BJ (cell line): ENCODE data around the gene TCN2. TPM values are rescaled to one million over a fixed set of nuclear protein-coding genes. Genes with fewer than 3 reads are reported as not detected.

Source experiments
- CTCF ChIA-PET: fragments of 350-600 bp; formaldehyde crosslinking; extraction: SDS; loops from one replicate; lab custom pipeline; 2021; ENCODE audit warnings: antibody characterized with exemption, inconsistent platforms; lab: Yijun Ruan, JAX
- POLR2A ChIA-PET: fragments of 300-600 bp; sonication (Branson Sonifier 250); formaldehyde crosslinking; extraction: SDS; loops from one replicate; lab custom pipeline; 2021; ENCODE audit warnings: antibody characterized with exemption; lab: Charles Lee
- DNase-seq: peaks from one replicate; pipeline ENCODE4 v3.0.0-alpha.2; 2011; ENCODE audit warnings: low read depth
- H3K27me3 ChIP-seq: 2 replicates; pipeline ENCODE4 v1.6.0; 2011; ENCODE audit warnings: low read length; ENCODE audit not compliant: control insufficient read depth, insufficient read depth
- H3K36me3 ChIP-seq: 2 replicates; pipeline ENCODE4 v1.5.1; 2011; ENCODE audit warnings: low read length; ENCODE audit not compliant: control insufficient read depth, insufficient read depth
- H3K4me3 ChIP-seq: 2 replicates; pipeline ENCODE4 v1.5.1; 2011; ENCODE audit warnings: low read depth, mild to moderate bottlenecking, control low read depth, low read length
- CTCF ChIP-seq: IDR thresholded peaks from 2 replicates; pipeline ENCODE4 v1.5.1; 2011; ENCODE audit warnings: low read depth, mild to moderate bottlenecking, control low read depth, inconsistent platforms, low read length, moderate library complexity; ENCODE audit not compliant: insufficient read depth
- polyA plus RNA-seq: library from polyadenylated mRNA; depleted of rRNA; stranded (reverse); fragments of >200 nt; gene quantifications from 2 replicates; pipeline ENCODE4 v1.2.3, GENCODE V29; 2011

TCN2 gene
- polyA plus RNA-seq, 1 experiment: 15.8 TPM

DNA sequence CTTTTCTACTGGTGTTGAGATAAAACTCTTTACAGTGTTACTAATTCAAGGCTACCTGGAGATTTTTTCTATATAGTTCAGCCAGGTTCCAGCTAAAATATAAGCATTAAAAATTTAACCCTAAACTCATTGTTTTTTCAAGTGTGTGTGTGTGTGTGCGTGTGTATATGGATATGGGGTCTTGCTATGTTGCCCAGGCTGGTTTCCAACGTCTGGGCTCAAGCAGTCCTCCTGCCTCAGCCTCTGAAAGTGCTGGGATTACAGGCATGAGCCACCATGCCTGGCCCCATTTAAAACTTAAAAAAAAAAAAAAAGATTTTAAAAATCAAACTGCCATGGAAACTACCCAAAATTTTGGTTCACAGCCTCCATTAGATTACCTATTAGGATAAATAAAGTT is 10.8 kb upstream of the TCN2 start:
- H3K36me3 ChIP-seq: no peaks in the 10 kb centered on the region
- ChIA-PET POLR2A (no interaction called here), CTCF (no interaction called here)

GRCh38 chr22:30596886-30597285 is 10.1 kb upstream of the TCN2 start:
- ChIA-PET CTCF (interaction anchor here (1.4 kb wide), 1 partner anchor 9 kb away, joined by 5 read pairs; no protein-coding TSS in a partner anchor), POLR2A (no interaction called here)
- DNase-seq: no peak
- Histone ChIP-seq H3K36me3 (no peaks in the 10 kb centered on the region), H3K27me3 (peaks cover 7% of the 10 kb centered on the region), H3K4me3 (no peak overlapping the region)
- no peak for TF ChIP-seq CTCF

More for the DNA sequence above, 10.8 kb upstream of the TCN2 start:
- no peak for TF ChIP-seq CTCF
- no peak for DNase-seq
- H3K4me3 ChIP-seq: no peak overlapping the region
- peaks cover 7% of the 10 kb centered on the region for H3K27me3 ChIP-seq

DNA sequence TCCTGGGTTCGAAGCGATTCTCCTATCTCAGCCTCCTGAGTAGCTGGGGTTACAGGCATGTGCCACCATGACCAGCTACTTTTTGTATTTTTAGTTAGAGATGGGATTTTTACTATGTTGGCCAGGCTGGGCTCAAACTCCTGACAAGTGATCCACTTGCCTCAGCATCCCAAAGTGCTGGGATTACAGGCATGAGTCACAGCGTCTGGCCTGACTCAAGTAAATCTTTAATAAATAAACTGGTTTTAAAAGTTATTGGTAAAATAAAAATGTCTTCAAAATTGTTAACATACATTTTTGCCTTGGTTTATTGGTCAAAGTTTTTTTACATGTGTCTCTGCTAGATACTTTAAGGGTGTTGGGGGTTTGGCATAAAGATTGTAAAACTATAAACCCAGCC is 8.0 kb upstream of the TCN2 start:
- no peak overlapping the region for H3K4me3 ChIP-seq
- ChIA-PET POLR2A (interaction anchor here (0.6 kb wide), 2 partner anchors 21 to 191 kb away, joined by 3 read pairs; no protein-coding TSS in a partner anchor), CTCF (no interaction called here)
- peaks cover 2% of the 10 kb centered on the region; the same call in 1 of the 2 replicates for H3K27me3 ChIP-seq
- no peak for TF ChIP-seq CTCF
- no peak for DNase-seq
- no peaks in the 10 kb centered on the region for H3K36me3 ChIP-seq

DNA sequence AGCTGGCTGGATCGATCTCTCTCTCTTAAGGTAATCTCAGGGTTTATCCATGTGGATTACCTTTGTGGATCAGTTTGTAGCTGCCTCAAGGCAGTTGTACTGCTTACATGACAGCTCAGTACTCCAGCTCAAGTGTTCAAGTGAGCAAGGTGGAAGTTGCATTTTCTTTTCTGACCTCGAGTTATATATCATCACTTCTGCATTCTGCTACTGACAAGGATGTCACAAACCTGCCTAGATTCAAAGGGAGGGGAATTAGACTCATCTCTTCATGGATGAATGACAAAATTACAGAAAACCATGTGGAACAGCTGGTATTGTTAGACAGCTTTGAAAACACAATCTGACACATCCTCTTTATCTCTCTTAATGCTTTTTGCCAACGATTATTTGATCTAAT is 6.1 kb upstream of the TCN2 start:
- CTCF ChIA-PET: interaction anchor here (0.5 to 1.6 kb wide), 7 partner anchors 8 to 155 kb away, joined by 3 to 5 read pairs (median 3); no protein-coding TSS in a partner anchor
- no peak overlapping the region for H3K4me3 ChIP-seq

GRCh38 chr22:30601464-30601863 is 5.5 kb upstream of the TCN2 start:
- DNase-seq: no peak
- H3K36me3 ChIP-seq: no peaks in the 10 kb centered on the region
- no peak overlapping the region for H3K4me3 ChIP-seq
- TF ChIP-seq CTCF: no peak
- ChIA-PET POLR2A (no interaction called here), CTCF (interaction anchor here (0.5 to 1.6 kb wide), 6 partner anchors 9 to 154 kb away, joined by 3 to 5 read pairs (median 3); no protein-coding TSS in a partner anchor)
- H3K27me3 ChIP-seq: no peaks in the 10 kb centered on the region

More for the DNA sequence above, 6.1 kb upstream of the TCN2 start:
- no peak for TF ChIP-seq CTCF
- POLR2A ChIA-PET: no interaction called here
- Histone ChIP-seq H3K27me3 (no peaks in the 10 kb centered on the region), H3K36me3 (no peaks in the 10 kb centered on the region)
- DNase-seq: no peak
